GM12875 (cell line): Measurements from ENCODE around the gene OBSCN.

Experiments used
- H3K4me3 ChIP-seq: one replicate; pipeline ENCODE4 v1.5.1; 2011; ENCODE audit warnings: low read depth, low read length, control low read depth
- TF ChIP-seq, protein P1 (sequence below): IDR thresholded peaks from 2 replicates; pipeline ENCODE4 v1.5.1; 2011; ENCODE audit warnings: low read depth, mild to moderate bottlenecking, control low read depth, inconsistent platforms, low read length, moderate library complexity, borderline replicate concordance; ENCODE audit not compliant: insufficient read depth

The OBSCN gene

DNA sequence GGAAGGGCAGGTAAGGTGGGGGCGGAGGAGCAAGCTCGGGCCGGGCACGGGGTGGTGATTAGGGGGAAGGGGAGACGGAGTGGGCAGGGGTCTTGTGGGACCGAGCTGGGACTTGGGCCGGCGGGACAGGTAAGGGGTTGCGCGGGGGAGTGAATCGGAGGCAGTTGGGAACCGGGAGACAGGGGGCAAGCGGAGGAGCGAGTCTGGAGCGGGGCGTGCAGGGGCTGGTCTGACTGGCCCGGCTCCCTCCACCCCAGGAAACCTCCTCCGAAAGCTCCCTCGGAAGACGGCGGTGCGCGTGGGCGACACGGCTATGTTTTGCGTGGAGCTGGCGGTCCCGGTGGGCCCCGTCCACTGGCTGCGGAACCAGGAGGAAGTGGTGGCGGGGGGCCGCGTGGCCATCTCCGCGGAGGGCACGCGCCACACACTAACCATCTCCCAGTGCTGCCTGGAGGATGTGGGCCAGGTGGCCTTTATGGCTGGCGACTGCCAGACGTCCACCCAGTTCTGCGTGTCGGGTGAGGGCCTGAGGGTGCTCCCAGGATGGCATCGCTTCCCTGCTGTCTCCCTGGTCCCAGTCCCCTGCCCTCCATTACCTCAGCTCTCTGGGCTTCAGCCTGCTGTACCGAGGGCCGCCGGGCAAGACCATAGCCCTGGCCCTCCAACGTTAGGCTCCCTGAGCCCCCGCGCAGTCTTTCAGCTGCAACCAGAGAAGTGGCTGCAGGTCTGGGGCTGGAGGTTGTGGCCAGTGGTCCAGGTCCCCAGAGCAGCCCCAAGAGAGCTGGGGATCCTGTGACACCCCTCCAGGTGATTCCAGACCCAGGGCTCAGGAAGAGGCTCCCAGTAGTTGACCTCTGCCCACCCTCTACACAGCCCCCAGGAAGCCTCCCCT lies 6.3 kb downstream of the OBSCN start:
- H3K4me3 ChIP-seq, result no peak overlapping the region
- TF ChIP-seq, protein P1, sequence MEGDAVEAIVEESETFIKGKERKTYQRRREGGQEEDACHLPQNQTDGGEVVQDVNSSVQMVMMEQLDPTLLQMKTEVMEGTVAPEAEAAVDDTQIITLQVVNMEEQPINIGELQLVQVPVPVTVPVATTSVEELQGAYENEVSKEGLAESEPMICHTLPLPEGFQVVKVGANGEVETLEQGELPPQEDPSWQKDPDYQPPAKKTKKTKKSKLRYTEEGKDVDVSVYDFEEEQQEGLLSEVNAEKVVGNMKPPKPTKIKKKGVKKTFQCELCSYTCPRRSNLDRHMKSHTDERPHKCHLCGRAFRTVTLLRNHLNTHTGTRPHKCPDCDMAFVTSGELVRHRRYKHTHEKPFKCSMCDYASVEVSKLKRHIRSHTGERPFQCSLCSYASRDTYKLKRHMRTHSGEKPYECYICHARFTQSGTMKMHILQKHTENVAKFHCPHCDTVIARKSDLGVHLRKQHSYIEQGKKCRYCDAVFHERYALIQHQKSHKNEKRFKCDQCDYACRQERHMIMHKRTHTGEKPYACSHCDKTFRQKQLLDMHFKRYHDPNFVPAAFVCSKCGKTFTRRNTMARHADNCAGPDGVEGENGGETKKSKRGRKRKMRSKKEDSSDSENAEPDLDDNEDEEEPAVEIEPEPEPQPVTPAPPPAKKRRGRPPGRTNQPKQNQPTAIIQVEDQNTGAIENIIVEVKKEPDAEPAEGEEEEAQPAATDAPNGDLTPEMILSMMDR, result no peak

DNA sequence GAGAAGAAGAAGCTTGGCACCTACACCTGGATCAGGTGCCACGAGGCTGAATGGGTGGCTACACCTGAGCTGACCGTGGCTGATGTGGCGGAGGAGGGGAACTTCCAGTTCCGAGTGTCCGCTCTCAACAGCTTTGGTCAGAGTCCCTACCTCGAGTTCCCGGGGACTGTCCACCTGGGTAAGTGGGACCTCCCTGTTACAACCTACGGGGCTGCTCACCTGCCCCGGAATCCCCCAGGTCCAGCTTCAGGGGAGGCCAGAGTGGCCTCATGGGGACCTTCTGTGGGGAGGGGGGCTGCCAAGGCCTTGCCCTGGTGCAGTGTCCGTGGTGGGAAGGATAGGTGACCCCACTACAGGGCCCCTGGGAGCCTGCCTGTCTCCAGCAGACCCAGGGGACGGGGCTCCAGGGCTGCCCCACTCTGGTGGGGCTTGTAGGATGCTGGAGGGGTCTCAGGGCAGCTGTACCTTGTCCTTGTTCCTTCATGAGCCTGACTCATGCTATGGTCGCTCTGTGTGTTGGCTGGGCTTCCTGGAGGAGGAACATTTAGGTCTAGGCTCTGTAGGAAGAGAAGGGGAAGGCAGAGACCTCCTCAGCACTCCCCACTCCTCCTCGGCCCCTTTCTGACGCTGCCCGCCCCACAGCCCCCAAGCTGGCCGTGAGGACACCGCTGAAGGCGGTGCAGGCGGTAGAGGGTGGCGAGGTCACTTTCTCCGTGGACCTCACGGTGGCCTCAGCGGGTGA lies 7.2 kb downstream of the OBSCN start:
- TF ChIP-seq, protein P1, result no peak
- no peak overlapping the region for H3K4me3 ChIP-seq

DNA sequence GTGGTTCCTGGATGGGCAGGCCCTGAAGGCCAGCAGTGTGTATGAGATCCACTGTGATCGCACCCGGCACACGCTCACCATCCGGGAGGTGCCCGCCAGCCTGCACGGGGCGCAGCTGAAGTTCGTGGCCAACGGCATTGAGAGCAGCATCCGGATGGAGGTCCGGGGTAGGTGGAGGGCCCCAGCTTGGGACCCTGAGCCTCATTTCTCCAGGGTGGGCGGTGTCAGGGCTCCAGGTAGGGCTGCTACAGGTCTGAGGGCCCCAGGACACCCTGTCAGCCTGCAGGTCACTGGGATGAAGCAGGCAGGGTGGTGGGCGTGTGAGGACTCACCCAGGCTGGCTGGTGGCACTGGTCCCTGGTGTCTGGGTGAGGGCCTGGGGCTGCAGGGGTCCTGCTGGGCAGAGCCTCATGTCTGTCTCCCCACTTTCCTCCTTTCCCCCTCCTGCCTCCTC lies 7.8 kb downstream of the OBSCN start:
- H3K4me3 ChIP-seq, result no peak overlapping the region
- TF ChIP-seq, protein P1, result no peak

DNA sequence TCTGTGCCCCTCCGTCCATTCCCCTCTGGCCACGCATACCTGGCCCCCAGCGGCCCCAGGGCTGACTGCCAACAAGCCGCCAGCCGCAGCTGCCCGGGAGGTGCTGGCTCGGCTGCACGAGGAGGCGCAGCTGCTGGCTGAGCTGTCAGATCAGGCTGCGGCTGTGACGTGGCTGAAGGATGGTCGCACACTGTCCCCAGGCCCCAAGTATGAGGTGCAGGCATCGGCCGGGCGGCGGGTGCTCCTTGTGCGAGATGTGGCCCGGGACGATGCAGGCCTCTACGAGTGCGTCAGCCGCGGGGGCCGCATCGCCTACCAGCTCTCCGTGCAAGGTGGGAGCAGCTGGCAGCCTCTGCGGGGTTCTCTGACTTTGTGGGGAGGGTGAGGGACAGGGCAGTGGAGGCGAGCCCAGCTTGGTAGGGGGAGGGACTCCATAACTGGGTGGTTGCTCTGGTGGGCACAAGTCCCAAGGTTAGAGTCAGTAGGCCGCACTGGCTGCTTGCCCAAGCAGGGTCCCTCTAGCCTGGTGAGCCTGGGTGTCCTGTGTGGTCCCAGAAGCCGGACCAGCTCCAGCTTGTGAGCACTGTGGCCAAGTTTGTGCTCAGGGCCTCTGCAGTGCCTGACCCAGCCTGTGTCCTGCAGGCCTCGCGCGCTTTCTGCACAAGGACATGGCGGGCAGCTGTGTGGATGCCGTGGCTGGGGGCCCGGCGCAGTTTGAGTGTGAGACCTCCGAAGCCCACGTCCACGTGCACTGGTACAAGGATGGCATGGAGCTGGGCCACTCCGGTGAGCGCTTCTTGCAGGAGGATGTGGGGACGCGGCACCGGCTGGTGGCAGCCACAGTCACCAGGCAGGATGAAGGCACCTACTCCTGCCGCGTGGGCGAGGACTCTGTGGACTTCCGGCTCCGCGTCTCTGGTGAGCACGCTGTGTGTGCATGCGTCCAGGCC lies 8.8 kb downstream of the OBSCN start:
- TF ChIP-seq, protein P1, result no peak
- no peak overlapping the region for H3K4me3 ChIP-seq

DNA sequence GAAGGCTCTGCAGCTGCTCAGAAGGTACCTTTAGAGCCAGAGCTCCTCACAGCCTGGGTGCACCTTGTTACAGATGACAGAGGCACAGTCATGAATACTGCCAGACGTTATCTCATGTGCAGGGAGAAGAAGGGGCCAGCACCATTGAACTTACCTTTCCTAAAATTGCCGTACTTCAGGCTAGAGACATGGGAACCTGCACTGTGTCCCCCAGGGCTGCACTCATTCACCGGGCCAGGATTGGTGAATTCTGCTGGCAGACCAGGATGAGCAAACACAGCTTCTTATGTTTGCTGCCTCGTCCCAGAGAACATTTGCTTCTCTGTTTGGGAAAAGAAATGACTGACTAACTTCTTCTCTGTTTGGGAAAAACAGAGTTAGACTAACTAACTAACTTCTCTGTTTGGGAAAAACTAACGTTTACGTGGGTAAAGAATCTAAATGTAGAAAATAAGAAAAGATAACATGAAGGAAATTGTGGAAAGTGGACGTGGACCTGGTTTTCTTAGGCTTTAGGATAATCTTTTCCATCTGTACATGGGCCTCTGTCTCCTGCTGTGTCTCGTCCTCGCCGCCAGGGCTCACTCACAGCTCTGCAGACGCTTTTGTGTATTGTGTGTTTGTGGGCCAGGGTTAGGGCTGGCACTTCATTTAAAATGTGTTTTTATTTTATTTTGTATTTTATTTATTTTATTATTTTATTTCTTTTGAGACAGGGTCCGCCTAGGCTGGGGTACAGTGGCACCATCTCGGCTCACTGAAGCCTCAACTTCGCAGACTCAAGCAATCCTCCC lies 9.9 kb downstream of the OBSCN start:
- no peak overlapping the region for H3K4me3 ChIP-seq
- TF ChIP-seq, protein P1, result no peak
